GM19452 (cell line): ENCODE measurements around the gene SLC37A2.
"Not testable (repeated sequence)": the region's sequence is repeated elsewhere in the genome, so short reads cannot be mapped to it uniquely, and the experiment has no call there.

Source experiments
- ATAC-seq: cut with Tn5 transposase; IDR thresholded peaks from one replicate; pipeline ENCODE4 v1.9.1; 2021; ENCODE audit not compliant: unreplicated experiment

SLC37A2 gene

GRCh38 chr11:125083312-125084056, 20.4 kb downstream of the SLC37A2 start:
- no peak for ATAC-seq

GRCh38 chr11:125084057-125084416, 20.9 kb downstream of the SLC37A2 start:
- ATAC-seq = no peak

GRCh38 chr11:125084761-125085231, 21.7 kb downstream of the SLC37A2 start:
- no peak for ATAC-seq

GRCh38 chr11:125085301-125086081, 22.4 kb downstream of the SLC37A2 start:
- no peak for ATAC-seq

DNA sequence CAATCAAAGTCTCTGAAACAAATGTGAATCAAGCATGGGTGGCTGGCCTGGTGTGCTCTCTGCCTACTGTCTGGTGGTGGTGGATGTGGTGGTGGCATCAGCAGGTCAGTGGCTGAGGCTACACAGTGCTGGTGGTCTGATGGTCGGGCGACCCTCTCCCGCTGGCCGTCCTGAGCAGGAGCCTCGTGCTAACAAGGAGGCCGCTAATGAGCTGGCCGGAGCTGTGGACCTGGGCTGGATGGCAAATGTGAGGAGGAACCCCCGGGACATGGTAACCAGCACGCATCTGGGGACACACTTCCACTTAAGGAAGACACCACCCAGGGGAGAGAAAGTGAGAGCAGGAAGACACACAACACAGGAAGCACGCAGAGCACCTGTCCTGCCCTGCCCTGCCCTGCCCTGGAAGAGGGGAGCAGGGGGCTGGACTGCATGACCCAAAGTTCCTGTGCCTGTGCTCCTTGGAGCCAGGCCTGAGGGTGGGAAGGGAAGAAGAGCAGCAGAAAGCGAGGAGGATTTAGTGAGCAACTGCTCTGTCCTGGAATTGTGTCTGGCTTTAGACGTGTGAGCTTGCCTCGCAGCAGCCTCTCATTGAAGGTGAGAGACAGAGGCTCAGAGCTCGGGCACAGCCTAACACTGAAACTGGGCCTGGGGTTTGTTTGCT, 23.7 kb downstream of the SLC37A2 start:
- ATAC-seq = no peak

DNA sequence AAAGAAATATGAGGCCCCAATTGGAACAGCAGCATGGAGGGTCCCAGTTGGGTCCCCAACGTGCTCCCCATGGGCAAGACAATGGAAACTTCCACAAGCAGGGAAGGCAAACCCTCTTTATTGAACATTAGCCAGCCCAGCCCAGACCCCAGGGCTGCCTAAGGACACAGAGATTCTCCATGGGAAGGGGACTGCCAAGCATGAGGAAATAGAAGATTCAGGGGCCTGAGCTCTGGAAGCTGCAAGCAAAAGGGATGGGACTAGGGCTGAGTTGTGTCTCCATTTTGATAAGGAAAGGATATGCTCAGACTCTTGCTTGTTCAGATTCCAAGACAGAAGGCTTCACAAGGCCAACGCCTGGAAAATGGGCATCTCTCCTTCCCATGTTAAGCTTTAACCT, 25.0 kb downstream of the SLC37A2 start:
- no peak for ATAC-seq

GRCh38 chr11:125088576-125089455, 25.7 kb downstream of the SLC37A2 start:
- no peak for ATAC-seq

- not testable (repeated sequence) for ATAC-seq
Observed at GRCh38 chr11:125089481-125089880, 26.4 kb downstream of the SLC37A2 start.

DNA sequence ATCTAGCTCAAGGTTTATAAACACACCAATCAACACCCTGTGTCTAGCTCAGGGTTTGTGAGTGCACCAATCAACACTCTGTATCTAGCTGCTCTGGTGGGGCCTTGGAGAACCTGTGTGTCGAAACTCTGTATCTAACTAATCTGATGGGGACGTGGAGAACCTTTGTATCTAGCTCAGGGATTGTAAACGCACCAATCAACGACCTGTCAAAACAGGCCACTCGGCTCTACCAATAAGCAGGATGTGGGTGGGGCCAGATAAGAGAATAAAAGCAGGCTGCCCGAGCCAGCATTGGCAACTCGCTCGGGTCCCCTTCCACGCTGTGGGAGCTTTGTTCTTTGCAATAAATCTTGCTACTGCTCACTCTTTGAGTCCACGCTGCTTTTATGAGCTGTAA, 27.0 kb downstream of the SLC37A2 start:
- ATAC-seq = not testable (repeated sequence)

GRCh38 chr11:125090816-125091215, 27.7 kb downstream of the SLC37A2 start:
- no peak for ATAC-seq

- ATAC-seq = no peak
Observed at GRCh38 chr11:125091247-125091876, 28.3 kb downstream of the SLC37A2 start.

DNA sequence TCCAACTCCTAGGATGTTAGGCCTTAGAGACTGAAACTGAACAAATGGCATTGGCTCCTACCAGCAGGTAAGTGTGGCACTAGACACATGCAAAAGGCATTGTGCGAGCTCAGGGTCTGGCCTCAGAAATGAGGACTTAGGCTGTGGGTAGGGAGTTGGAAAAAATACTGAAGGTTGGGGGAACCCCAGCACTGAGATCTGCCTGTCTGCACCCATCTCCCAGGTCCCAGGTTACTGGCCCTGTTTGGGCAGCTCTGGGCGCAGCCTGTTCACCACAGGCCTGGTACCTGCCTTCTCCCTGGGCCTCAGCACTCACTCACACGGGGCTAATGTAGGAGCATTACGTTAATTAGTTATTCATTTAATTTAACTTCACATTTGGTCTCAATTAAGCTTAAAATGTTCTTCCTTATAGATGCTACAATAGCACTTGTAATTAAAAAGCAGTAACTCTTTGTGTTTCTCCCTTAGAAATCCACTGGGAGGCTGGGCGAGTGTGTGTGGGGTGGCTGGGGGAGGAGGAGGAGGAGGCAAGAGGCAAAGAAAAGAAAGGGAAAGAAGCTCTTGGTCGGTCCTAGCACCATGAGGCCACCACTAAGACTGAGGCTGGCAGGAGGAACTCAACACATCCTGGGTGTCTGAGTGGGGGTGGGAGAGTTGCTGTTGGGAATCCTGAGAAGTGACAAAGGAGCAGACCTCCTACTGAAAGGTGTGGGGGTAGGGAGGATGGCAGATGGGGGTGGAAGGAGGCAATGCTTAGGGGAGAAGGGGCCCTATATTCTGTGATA, 29.0 kb downstream of the SLC37A2 start:
- ATAC-seq = no peak

DNA sequence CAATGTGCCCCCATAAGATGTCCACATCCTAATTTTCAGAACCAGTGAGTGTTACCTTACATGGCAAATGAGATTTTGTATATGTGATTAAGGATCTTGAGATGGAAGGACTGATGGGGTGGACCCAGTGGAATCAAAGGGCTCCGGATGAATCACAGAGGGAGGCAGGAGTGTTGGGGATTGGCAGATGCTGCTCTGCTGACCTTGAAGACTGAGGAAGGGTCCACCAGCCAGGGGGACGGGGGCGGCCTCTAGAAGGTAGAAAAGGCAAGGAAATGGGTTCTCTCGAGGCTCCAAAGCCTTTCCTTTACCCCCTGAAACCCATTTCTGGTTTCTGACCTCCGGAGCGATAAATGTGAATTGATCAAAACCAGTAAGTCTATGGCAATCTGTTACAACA, 29.6 kb downstream of the SLC37A2 start:
- no peak for ATAC-seq

GRCh38 chr11:125093502-125093901, 30.4 kb downstream of the SLC37A2 start:
- no peak for ATAC-seq

DNA sequence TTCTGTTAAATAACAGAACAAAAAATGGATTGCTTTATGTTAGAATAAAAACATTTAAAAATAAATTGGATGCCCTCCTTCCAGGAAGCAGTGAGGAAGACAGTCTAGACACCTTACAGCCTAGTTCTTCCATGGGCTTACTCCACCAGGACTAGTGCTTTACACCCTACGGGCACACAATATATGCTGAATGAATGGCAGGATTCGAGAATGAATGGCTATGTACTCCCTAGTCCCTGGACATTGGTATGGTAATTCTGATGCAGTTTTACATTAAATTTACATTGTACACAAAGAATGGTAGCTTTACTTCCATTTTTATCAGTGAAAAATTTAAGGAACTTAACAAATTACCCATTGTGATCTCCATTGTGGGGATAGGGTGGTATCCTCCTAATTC, 31.6 kb downstream of the SLC37A2 start:
- no peak for ATAC-seq

DNA sequence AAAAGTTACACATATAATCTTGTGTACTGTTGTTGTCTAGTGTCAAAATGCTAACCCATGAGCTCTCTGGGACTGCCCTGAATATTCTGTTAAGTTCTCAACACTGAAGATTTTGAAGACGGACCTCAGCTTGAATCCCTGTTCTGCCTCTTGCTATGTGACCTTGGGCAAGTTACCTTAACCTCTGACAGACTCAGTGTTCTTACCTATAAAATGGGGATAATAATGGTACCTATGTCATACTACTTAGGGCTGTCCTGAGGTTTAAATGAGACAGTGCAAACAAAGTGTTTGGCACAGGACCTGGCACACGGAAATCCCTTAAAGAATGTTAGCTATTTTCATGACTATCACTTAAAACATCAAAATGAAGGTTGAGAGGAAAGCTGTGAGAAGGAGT, 37.0 kb downstream of the SLC37A2 start:
- no peak for ATAC-seq

DNA sequence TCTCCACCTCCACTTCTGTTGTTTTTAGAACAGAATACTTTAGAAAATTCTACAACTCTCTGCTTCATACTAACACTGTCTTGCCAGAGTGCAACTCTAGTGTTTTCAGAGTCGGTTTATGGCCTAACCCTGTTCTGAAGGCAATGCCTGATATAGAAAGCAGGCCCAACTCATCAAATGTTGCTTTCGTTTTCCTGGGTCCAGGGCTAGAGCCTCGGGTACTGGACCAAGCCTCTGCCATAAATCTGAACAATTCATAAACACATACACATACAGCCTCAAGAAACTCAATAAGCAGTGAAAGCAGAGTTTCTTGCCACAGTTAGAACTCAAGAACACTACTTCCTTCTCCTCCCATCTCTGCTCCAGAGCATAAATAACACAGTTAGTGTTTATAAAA, 38.5 kb downstream of the SLC37A2 start:
- no peak for ATAC-seq

- ATAC-seq = no peak
Observed at GRCh38 chr11:125102025-125102424, 38.9 kb downstream of the SLC37A2 start.

GRCh38 chr11:125102510-125102909, 39.4 kb downstream of the SLC37A2 start:
- no peak for ATAC-seq

DNA sequence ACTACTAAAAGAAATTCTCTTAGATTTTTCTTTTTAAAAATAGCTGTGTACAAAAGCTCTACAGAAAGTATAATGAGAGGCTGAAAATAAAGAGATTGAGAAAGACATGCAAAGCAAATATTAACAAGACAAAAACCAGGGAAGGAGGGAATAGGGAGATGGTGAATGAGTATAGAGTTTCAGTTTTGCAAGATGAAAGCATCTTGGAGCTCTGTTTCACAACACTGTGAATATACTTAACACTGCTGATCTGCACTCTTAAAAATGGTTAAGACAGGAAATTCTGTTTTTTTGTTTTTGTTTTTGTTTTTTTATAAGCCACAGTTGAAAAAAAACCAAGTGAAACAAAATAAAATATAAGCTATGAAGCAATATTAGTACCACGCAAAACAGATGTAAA, 42.8 kb downstream of the SLC37A2 start:
- ATAC-seq = no peak
